HG03342 (cell line): ENCODE data around the gene AKAP8.
A peak's percentile ranks its signal among the peaks of the same experiment; 100 is the strongest.
"Not testable (repeated sequence)": the region's sequence is repeated elsewhere in the genome, so short reads cannot be mapped to it uniquely, and the experiment has no call there.

Experiments
- ATAC-seq: cut with Tn5 transposase; IDR thresholded peaks from one replicate; pipeline ENCODE4 v1.9.1; 2021; ENCODE audit warnings: mild to moderate bottlenecking, moderate library complexity; ENCODE audit not compliant: unreplicated experiment

AKAP8 gene

GRCh38 chr19:15379083-15379998, at the start of gene AKAP8:
Gene AKAP8 (minus strand): TSS chr19:15379787. CDS start chr19:15379731, 56 bp downstream.
- ATAC-seq: peak; percentile 81

- no peak for ATAC-seq
Measured at GRCh38 chr19:15427991-15428471, 48.4 kb upstream of the AKAP8 start.

GRCh38 chr19:15427350-15427700, 47.7 kb upstream of the AKAP8 start:
- ATAC-seq: no peak

GRCh38 chr19:15426485-15427349, 47.1 kb upstream of the AKAP8 start:
- ATAC-seq: no peak

DNA sequence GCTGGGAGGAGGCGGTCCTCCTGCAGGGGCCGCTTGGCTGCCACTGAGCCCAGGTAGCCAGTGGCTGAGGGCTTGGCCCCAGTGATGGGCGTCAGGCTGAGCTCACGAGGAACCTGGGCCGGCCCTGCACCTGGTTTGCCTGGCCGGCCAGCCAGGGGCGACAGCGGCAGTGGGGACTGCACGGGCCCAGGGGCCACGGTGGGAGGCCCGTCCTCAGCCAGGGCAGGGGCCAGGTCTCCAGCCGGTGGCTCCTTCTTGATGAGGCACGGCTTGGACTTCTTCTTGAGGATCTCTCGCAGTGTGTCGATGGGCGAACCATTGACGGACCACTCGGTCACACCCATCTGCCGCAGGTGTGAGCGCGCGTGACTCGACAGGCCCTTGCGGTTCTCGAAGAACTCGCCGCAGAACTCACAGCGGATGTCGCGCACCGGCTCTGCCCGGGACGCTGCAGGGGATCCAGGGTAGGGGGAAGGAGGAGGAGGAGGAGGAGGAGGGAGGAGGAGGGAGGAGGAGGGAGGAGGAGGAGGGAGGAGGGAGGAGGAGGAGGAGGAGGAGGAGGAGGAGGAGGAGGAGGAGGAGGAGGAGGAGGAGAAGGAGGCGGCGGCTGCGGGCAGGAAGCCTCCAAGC, 45.8 kb upstream of the AKAP8 start:
- ATAC-seq: no peak

DNA sequence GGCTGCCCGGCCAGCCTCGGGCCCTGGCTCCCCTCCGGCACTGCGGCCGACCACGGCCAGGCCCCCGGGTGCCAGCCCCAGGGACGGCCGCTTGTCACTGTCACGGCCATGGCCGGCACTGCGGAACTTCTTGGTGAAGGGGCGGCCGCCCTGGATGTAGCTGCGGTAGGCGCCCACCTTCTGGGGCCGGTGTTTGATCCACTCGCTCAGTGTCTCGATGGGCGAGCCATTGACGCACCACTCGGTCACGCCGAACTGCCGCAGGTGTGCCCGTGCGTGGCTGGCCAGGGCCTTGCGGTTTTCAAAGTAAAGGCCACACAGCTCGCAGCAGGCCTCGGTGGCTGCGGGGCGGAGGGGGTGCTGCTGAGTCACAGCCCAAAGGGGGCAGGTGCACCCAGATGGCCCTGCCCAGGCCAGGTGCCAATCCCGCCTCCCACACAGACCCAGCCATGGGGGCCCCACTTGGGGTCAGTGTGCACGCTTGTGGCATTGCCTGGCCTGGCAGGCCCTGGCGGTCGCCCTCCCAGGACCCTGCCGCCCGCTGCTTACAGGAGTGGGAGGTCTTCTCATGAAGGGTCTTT, 45.2 kb upstream of the AKAP8 start:
- ATAC-seq: no peak

DNA sequence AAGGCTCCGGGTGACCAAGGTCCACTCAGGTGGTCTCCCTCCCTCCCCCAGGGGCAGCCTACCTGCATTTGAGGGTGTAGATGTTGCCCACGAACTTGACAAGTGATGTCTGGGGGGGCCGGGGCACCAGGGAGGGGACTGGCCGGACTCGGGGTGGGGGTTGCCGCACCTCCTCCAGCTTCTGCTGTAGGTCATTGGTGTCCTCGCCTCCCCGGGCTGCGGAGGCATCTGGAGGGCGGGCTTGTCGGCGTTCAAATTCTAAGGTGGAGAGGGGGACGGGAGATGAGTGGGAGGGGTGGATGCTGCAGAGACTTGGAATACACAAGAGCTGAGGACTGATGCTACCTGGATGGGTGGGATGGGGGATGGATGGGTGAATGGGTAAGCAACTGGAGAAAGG, 44.5 kb upstream of the AKAP8 start:
- no peak for ATAC-seq

- ATAC-seq: no peak
Measured at GRCh38 chr19:15423130-15423529, 43.5 kb upstream of the AKAP8 start.

DNA sequence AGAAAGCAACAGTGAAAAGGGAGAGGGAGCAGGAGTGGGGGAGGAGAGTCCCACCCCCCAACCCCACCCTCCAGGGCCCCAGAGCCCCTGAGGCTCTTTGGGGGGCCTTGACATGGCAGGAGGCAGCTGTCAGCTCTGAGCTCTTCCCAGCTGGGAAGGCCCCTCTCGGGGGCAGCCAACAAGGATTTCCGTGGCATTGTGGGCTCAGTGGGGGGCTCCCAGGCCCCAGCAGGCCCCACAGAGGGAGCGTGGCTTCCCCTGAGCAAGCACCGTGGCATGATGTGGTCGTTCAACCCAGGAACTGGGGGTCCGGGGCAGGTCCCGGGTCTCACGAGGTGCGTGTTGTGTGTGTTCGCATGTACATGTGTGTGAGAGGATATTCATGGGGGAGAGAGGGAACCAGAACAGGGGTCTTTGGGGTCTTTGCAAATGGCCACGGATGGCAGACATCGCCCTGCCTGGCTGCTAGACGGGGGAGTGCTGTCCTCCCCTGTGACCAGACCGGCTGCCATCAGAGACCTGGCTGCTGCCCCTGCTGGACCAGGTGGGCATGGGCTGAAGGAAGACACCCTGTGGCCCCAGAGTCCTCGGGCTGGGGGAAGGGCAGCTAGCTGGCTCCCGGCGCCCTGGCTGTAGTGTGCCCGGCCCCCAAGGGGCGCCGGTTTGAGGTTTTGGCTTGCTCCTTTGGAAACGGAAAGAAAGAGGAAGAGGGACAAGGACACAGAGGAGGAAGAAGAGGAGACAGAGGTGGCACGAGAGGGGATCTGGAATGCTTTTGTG, 42.9 kb upstream of the AKAP8 start:
- no peak for ATAC-seq

- ATAC-seq: no peak
Measured at GRCh38 chr19:15421721-15422260, 42.2 kb upstream of the AKAP8 start.

DNA sequence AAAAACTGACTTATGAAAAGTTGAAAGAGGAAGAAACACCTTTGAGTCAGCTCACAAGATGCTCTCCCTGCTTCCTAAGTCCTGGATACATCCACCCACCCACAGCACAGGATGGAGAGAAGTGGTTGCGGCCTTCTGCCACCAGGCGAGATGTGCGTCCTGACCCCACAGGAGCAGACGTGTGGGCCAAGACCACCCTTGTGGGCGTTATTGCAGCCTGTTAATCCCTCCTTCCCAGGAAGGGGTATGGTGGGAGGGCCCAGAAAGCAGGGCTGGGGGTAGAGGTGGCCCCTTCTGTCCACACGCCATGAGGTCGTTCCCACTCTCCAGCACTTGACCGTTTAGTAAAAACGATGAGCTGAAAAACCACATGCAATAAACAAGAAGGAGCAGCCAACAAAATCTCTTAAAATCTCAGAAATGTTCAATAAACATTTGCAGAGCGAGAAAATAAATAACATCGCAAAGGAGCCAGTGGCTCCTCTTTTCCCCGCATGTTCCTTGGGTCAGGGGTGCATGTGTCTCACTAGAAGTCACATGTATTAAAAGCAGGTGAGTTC, 41.6 kb upstream of the AKAP8 start:
- ATAC-seq: no peak

GRCh38 chr19:15419413-15420025, 39.9 kb upstream of the AKAP8 start:
- ATAC-seq: no peak

DNA sequence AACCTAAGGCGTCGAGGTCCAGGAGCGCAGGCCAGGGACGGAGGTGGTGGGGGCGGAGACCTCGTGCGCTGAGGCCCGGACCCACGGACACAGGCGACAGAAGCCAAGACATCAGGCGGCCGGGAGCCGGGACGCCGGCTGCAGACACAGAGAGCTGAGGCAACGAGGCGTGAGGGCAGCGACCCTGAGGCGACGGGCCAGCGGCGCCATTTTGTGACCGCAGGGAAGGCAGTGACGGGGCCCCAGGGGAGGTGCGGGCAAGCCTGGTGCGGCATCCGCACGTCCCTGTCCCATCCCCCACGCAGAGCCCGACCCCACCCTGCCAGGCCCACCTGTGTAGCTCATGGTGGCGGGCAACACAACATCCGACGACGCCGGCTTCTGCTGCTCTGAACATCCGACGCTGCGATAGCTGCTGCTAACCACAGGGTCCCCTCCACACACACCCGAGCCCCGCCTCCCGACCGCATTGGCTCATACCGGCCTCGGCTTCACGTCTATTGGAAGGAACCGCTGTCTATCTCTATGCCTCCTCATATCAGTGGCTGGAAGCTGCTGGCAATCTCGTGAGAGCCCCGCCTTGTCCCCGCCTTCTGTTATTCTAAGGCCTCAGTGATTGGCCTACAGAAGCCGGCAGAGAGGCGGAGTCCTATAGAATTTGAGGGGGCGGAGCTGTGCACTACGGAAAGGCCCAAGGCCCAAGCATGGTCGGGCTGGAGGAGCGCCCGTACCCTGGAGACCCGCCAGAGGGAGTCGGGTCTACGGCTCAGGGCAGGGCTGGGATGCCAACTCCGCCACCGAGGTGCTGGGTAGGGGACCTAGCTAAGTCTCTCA, 39.2 kb upstream of the AKAP8 start, which contains the start of gene AKAP8L:
TSS of gene AKAP8L (minus strand) at position 410 of the 834 bp plus-strand sequence. CDS start at position 345, 65 bp downstream.
- peak; percentile 91 for ATAC-seq

DNA sequence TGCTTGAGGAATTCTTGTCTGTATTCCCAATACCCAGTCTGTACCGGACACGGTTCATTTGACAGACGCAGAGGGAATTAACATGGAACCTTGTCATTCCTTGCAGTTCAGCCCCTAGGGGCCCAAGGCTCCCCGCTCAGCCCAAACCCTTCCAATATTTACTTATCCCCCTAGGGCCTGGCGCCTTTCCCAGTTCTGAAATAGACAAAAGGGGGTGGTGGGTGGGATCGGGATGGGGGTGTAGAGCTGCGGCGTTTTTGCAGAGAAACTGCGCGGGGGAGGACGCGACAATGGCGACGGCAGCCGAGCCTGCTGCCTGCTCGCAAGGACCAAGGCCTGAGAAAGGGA, 38.6 kb upstream of the AKAP8 start:
- ATAC-seq: no peak

DNA sequence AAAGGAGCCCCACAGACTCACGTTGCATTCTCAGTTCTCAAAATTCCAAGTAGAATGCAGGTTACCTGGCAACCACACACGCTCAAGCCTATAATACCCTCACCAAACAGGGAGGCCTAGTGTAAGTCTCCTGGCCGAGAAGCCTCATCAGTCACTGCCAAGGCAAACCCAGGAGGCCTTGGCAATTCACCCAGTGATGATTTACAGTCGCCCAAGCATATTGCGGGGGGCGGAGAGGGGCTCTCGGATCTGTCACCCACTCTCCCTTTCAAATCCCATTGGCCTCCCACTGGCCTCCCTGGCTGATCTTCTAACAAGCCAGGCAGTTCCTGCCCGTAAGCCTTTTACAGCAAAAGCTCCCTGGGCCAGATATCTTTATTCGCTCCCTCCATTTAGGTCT, 38.1 kb upstream of the AKAP8 start:
- ATAC-seq: no peak

GRCh38 chr19:15412832-15413231, 33.2 kb upstream of the AKAP8 start:
- ATAC-seq: no peak

DNA sequence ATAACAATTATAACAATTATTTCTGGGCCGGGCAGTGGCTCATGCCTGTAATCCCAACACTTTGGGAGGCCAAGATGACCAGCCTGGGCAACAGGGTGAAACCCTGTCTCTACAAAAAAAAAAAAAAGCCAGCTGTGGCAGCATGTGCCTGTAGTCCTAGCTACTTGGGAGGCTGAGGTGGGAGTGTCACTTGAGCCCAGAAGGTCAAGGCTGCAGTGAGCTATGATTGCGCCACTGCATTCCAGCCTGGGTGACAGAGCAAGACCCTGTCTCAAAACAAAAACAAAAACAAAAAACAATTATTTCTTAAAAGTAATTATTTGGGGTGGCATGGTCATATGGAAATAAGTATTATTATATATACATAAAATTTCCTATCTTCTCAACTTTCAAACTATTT, 31.8 kb upstream of the AKAP8 start:
- ATAC-seq: not testable (repeated sequence)

DNA sequence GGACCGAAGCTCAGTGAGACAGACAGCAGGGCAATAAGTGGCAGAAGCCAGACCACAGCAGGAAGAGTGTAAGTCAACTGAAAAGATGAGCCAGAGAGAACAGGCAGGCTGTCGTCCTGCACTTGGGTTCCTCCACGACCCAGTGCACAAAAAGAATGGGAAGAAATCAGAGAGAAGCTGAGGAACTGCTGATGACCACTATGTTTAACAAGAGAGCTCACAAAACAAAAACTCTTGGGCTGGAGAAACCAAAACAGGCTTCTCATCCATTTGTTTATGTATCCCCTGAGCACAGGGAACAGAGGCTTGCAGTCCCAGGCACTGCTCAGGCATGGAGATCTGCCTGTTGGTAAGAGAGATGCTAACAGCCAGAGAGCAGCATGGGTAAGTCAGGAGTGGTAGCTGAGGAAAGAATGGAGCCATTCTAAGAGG, 25.2 kb upstream of the AKAP8 start:
- ATAC-seq: no peak
